Retinal pigment epithelial cell (primary cell): ENCODE measurements around the gene EEPD1.

Experiments
- DNase-seq: peaks from one replicate; pipeline ENCODE4 v3.0.0-alpha.2; 2010; ENCODE audit warnings: low read depth
- H3K4me3 ChIP-seq: 2 replicates; pipeline ENCODE4 v1.5.1; 2011; ENCODE audit warnings: mild to moderate bottlenecking, low read length, control low read depth, moderate library complexity
- CTCF ChIP-seq: conservative IDR thresholded peaks from 2 replicates; pipeline ENCODE4 v1.5.1; 2011; ENCODE audit warnings: low read depth, low read length, control low read depth, inconsistent platforms

Gene EEPD1

GRCh38 chr7:36192053-36192824, 39.2 kb downstream of the EEPD1 start:
- DNase-seq, result no peak
- no peak for TF ChIP-seq CTCF
- H3K4me3 ChIP-seq, result no peak overlapping the region

GRCh38 chr7:36192877-36193276, 39.8 kb downstream of the EEPD1 start:
- TF ChIP-seq CTCF, result no peak
- no peak overlapping the region for H3K4me3 ChIP-seq
- no peak for DNase-seq

- no peak for TF ChIP-seq CTCF
- no peak overlapping the region for H3K4me3 ChIP-seq
- DNase-seq, result no peak
These were observed 45.8 kb downstream of the EEPD1 start for GRCh38 chr7:36198854-36199266.

GRCh38 chr7:36199329-36199728, 46.3 kb downstream of the EEPD1 start:
- no peak for TF ChIP-seq CTCF
- DNase-seq, result no peak
- no peak overlapping the region for H3K4me3 ChIP-seq

GRCh38 chr7:36201122-36201723, 48.2 kb downstream of the EEPD1 start:
- H3K4me3 ChIP-seq, result no peak overlapping the region
- no peak for DNase-seq
- no peak for TF ChIP-seq CTCF

GRCh38 chr7:36202398-36202797, 49.3 kb downstream of the EEPD1 start:
- DNase-seq, result no peak
- H3K4me3 ChIP-seq, result no peak overlapping the region
- no peak for TF ChIP-seq CTCF
